ENCODE results near the gene ABCG4.
A peak's percentile ranks its signal among the peaks of the same experiment; 100 is the strongest.

The ABCG4 gene

DNA sequence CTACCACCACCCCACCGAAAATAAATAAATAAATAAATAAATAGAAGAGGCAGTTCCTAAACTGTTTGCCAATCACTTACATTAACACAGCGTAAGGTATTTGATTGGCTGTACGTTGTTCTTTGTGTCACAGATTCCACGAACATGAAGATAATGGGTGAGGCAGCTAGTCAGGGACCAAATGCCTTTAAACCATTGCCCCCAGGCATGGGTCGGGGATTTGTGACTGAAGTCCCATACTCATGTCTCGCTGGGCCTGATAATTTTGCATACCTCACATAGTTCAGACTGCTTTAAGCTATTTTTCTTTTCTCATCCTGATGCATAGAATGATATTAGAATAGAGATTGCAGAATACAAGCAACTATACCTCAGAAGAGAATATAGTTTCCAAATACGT is 53.7 kb downstream of the ABCG4 start:
- H3K27ac ChIP-seq (ENCODE audit: low read depth, low read length), result no peak overlapping the region
- peaks cover 8% of the 10 kb centered on the region for H3K4me1 ChIP-seq (ENCODE audit: insufficient read depth, low read length)
- H3K9me3 ChIP-seq (ENCODE audit: low read length), result no peaks in the 10 kb centered on the region
- H3K27me3 ChIP-seq (ENCODE audit: control insufficient read depth in 1 of 2, insufficient read depth in 2 of 2, low read length in 2 of 2), result no peaks in the 10 kb centered on the region
- no peaks in the 10 kb centered on the region for H3K36me3 ChIP-seq (ENCODE audit: insufficient read depth, low read length)
- H3K9ac ChIP-seq (ENCODE audit: low read length), result no peak overlapping the region
- H3K4me3 ChIP-seq (ENCODE audit: low read depth in 1 of 2, low read length in 2 of 2), result no peak overlapping the region

DNA sequence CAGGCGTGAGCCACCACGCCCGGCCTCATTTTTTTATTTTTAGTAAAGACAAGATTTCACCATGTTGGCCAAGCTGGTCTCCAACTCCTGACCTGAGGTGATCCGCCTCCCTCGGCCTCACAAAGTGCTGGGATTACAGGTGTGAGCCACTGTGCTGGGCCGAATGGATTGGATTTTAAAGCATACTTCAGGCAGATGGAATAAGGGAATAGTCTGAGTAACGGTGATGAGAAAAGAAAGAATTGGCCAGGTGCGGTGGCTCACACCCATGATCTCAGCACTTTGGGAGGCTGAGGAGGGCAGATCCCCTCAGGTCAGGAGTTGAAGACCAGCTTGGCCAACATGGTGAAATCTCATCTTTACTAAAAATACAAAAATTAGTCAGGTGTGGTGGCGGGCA is 55.2 kb downstream of the ABCG4 start:
- Histone ChIP-seq H3K36me3 (ENCODE audit: insufficient read depth, low read length) (no peaks in the 10 kb centered on the region), H3K9me3 (ENCODE audit: low read length) (no peaks in the 10 kb centered on the region), H3K27ac (ENCODE audit: low read depth, low read length) (no peak overlapping the region), H3K4me3 (ENCODE audit: low read depth in 1 of 2, low read length in 2 of 2) (no peak overlapping the region), H3K9ac (ENCODE audit: low read length) (no peak overlapping the region), H3K27me3 (ENCODE audit: control insufficient read depth in 1 of 2, insufficient read depth in 2 of 2, low read length in 2 of 2) (no peaks in the 10 kb centered on the region), H3K4me1 (ENCODE audit: insufficient read depth, low read length) (peaks cover 11% of the 10 kb centered on the region)

DNA sequence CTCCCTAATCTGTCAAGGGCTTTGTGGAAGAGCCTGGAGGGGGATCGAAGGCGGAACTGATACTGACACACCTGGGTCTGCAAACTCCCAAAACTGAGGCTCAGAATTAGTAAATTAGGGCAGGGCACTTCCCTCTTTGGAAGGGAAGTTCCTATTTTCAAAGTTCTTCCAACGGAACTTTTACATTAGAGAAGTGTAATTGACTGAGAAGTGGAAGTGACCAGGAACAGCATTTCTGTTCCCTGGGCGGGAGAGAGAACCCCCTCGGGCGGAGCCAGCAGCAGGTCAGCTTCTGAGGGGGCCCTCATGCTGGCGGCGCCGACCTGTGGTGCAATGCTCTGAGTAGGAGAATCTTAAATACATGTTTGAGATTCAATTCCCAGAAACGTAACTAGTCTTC is 56.2 kb downstream of the ABCG4 start:
- no peak overlapping the region for H3K9ac ChIP-seq (ENCODE audit: low read length)
- no peak overlapping the region for H3K27ac ChIP-seq (ENCODE audit: low read depth, low read length)
- no peaks in the 10 kb centered on the region for H3K36me3 ChIP-seq (ENCODE audit: insufficient read depth, low read length)
- peak overlapping the region in 1 of 2 donors; percentile 66 for H3K4me3 ChIP-seq (ENCODE audit: low read depth in 1 of 2, low read length in 2 of 2)
- no peaks in the 10 kb centered on the region for H3K9me3 ChIP-seq (ENCODE audit: low read length)
- no peaks in the 10 kb centered on the region for H3K27me3 ChIP-seq (ENCODE audit: control insufficient read depth in 1 of 2, insufficient read depth in 2 of 2, low read length in 2 of 2)
- peaks cover 11% of the 10 kb centered on the region for H3K4me1 ChIP-seq (ENCODE audit: insufficient read depth, low read length)

DNA sequence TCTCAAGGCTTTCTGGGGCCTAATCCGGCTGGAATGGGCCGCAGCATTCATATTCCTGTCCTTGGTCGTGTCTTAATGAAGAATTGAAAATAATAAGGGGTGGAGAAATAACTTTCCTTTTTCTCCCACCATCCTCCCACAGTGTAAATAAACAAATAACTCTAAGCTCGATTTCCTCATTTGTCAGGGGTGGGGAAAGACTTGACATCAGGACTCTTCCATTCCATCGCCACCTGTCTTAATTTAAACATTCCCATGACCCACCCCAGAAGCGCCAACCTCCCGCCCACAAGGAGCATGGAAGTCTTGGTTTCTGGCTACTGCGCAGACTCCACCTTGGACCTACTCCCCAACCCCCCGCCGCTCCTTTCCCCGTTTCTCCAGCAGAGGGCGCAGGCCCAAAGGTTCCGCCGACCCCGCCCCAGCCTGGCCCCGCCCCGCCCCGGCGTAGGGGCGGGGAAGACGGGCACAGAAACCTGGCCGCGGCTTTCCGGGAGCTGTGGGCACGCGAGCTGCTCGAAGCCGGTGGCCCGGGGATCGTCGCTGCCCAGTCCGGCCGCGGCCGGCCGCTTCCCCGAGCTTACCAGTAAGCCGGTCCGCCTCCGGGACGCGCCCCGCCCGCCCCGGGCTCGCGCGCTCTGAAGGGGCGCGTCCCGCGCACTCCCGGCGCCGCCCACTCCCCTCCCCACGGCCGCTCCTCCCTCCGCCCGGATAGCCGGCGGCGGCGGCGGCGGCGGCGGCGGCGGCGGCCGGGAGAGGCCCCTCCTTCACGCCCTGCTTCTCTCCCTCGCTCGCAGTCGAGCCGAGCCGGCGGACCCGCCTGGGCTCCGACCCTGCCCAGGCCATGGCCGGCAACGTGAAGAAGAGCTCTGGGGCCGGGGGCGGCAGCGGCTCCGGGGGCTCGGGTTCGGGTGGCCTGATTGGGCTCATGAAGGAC is 57.0 kb downstream of the ABCG4 start, which contains the start of gene CBL:
CBL (plus strand) TSS at position 766 of the 937 bp plus-strand sequence; CDS start at position 845, 79 bp downstream.
- H3K9ac ChIP-seq (ENCODE audit: low read length), result peak within 1 kb of the TSS; percentile 53
- H3K9me3 ChIP-seq (ENCODE audit: low read length), result no peaks in the 10 kb centered on the region
- peak within 1 kb of the TSS; percentile 100 for H3K27ac ChIP-seq (ENCODE audit: low read depth, low read length)
- H3K4me3 ChIP-seq (ENCODE audit: low read depth in 1 of 2, low read length in 2 of 2), result peak within 1 kb of the TSS; percentile 66 to 86
- no peaks in the 10 kb centered on the region for H3K36me3 ChIP-seq (ENCODE audit: insufficient read depth, low read length)
- peaks cover 11% of the 10 kb centered on the region for H3K4me1 ChIP-seq (ENCODE audit: insufficient read depth, low read length)
- H3K27me3 ChIP-seq (ENCODE audit: control insufficient read depth in 1 of 2, insufficient read depth in 2 of 2, low read length in 2 of 2), result no peaks in the 10 kb centered on the region

DNA sequence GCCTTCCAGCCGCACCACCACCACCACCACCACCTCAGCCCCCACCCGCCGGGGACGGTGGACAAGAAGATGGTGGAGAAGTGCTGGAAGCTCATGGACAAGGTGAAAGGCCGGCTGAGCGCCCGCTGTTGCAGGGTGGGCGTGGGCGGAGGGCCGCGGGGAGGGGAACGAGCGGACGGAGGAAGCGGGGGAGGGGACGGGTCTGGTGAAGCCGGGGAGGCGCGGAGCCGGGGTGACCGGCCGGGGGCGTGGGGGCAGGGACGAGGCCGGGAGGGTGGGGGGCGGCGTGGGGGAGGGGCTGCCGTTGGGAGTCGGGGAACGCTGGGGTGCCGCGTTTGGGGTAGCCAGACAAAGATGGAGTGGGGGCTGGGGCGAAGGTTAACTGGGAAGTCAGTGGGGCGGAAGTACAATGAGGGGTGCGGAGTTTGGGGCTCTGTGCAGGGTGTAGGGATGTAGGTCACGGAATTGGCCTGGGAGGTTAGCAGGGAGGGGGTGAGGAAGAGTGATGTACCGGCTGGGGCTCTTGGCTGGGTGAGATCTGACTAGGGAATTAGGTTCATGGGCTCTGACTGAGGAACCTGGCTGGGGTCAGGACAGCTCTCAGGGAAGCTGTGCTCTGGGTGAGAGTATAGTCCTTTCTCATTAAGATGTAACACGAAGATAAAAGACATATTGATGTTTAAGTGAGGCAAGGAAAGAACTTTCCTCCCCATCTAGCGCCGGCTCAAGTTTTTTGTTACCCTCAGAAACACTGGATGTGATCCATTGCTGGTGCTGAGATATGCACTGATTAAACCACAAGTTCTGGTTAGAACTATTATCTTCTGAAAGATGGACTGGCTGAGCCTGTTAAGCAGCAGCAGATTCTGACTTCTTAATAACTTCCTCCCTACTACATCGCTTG is 57.9 kb downstream of the ABCG4 start:
- H3K27ac ChIP-seq (ENCODE audit: low read depth, low read length), result peak overlapping the region; percentile 100
- peaks cover 11% of the 10 kb centered on the region for H3K4me1 ChIP-seq (ENCODE audit: insufficient read depth, low read length)
- H3K4me3 ChIP-seq (ENCODE audit: low read depth in 1 of 2, low read length in 2 of 2), result peak overlapping the region; percentile 66 to 86
- H3K36me3 ChIP-seq (ENCODE audit: insufficient read depth, low read length), result no peaks in the 10 kb centered on the region
- no peaks in the 10 kb centered on the region for H3K9me3 ChIP-seq (ENCODE audit: low read length)
- H3K27me3 ChIP-seq (ENCODE audit: control insufficient read depth in 1 of 2, insufficient read depth in 2 of 2, low read length in 2 of 2), result no peaks in the 10 kb centered on the region
- H3K9ac ChIP-seq (ENCODE audit: low read length), result peak overlapping the region; percentile 53

DNA sequence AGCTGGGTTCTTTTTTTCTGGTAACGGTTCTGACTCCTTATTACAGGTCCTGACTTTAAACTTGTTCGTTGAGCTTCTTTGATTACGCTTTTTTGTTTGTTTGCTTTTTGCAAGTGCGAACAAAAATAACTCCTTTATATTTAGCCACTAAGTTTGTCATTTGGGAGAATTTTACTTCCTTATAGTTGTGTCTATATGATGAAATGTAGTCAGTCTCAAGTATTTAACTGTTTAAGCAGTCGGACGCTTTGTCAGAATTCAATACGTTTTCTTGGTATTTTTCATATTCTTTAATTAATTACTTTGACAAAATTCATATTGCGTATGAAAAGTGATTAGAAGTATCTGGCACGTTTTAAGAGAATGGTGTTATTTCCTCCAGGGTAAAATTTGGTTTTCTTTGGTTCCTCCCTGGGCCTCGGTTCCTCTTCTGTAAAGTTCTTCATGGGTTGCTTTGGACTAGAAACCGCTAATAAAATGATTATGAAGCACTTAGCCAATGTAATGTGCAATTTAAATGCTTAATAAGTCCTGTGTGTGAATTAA is 58.6 kb downstream of the ABCG4 start:
- Histone ChIP-seq H3K9ac (ENCODE audit: low read length) (no peak overlapping the region), H3K36me3 (ENCODE audit: insufficient read depth, low read length) (no peaks in the 10 kb centered on the region), H3K9me3 (ENCODE audit: low read length) (no peaks in the 10 kb centered on the region), H3K27ac (ENCODE audit: low read depth, low read length) (peak overlapping the region; percentile 100), H3K4me3 (ENCODE audit: low read depth in 1 of 2, low read length in 2 of 2) (peak overlapping the region; percentile 66 to 86), H3K4me1 (ENCODE audit: insufficient read depth, low read length) (peaks cover 11% of the 10 kb centered on the region), H3K27me3 (ENCODE audit: control insufficient read depth in 1 of 2, insufficient read depth in 2 of 2, low read length in 2 of 2) (no peaks in the 10 kb centered on the region)

DNA sequence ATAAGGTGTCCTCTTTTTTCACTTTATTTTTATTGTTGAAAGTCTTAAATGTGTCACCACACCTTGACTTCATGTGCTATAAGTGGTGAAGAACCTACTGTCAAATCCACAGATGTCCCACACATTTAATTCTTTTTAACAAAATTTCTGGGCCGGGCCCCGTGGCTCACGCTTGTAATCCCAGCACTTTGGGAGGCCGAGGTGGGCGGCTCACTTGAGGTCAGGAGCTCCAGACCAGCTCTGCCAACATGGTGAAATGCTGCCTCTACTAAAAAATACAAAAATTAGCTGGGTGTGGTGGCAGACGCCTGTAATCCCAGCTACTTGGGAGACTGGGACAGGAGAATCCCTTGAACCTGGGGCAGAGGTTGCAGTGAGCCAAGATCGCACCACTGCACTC is 60.3 kb downstream of the ABCG4 start:
- Histone ChIP-seq H3K4me1 (ENCODE audit: insufficient read depth, low read length) (peaks cover 11% of the 10 kb centered on the region), H3K27me3 (ENCODE audit: control insufficient read depth in 1 of 2, insufficient read depth in 2 of 2, low read length in 2 of 2) (no peaks in the 10 kb centered on the region), H3K36me3 (ENCODE audit: insufficient read depth, low read length) (no peaks in the 10 kb centered on the region), H3K9me3 (ENCODE audit: low read length) (no peaks in the 10 kb centered on the region), H3K4me3 (ENCODE audit: low read depth in 1 of 2, low read length in 2 of 2) (no peak overlapping the region), H3K27ac (ENCODE audit: low read depth, low read length) (no peak overlapping the region), H3K9ac (ENCODE audit: low read length) (no peak overlapping the region)

DNA sequence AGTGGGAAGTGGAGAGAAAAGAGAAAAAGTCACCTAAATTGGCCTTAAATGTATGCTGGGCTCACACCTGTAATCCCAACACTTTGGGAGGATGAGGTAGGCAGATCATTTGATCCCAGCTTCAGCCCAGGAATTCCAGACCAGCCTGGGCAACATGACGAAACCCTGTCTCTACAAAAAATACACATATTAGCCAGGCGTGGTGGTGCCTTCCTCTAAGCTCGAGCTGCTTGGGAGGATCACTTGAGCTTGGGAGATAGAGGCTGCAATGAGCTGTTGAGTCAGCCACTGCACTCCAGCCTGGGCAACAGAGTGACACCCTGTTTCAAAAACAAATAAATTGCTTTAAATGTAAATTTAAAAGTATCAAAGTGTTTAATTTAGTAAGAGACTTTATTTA is 61.2 kb downstream of the ABCG4 start:
- Histone ChIP-seq H3K36me3 (ENCODE audit: insufficient read depth, low read length) (no peaks in the 10 kb centered on the region), H3K27ac (ENCODE audit: low read depth, low read length) (no peak overlapping the region), H3K27me3 (ENCODE audit: control insufficient read depth in 1 of 2, insufficient read depth in 2 of 2, low read length in 2 of 2) (no peaks in the 10 kb centered on the region), H3K4me3 (ENCODE audit: low read depth in 1 of 2, low read length in 2 of 2) (no peak overlapping the region), H3K9ac (ENCODE audit: low read length) (no peak overlapping the region), H3K9me3 (ENCODE audit: low read length) (no peaks in the 10 kb centered on the region), H3K4me1 (ENCODE audit: insufficient read depth, low read length) (peaks cover 10% of the 10 kb centered on the region)
